Prostate gland (tissue), 2 donors: ENCODE data around the gene P2RY2.

ENCODE experiments used
- POLR2A ChIP-seq: fragments of 450-650 bp; IDR thresholded peaks from one replicate; pipeline ENCODE4 v1.6.1; 2016; ENCODE audit warnings: antibody characterized with exemption, mild to moderate bottlenecking
- POLR2AphosphoS5 ChIP-seq: sonication (generic); formaldehyde crosslinking; IDR thresholded peaks from one replicate; pipeline ENCODE4 v1.6.1; 2017; ENCODE audit warnings: antibody characterized with exemption
- TF ChIP-seq, protein P1 (sequence below), 4 experiments: fragments of 200-600 bp in 2 of 4; fragments of 450-650 bp in 2 of 4; sonication (generic) in 2 of 4; IDR thresholded peaks; 1 replicate in 3 of 4; 2 replicates in 1 of 4; pipeline ENCODE4 v1.5.1; 2016 to 2019; ENCODE audit warnings: antibody characterized with exemption in 4 of 4, mild to moderate bottlenecking in 2 of 4, moderate library complexity in 2 of 4

DNA sequence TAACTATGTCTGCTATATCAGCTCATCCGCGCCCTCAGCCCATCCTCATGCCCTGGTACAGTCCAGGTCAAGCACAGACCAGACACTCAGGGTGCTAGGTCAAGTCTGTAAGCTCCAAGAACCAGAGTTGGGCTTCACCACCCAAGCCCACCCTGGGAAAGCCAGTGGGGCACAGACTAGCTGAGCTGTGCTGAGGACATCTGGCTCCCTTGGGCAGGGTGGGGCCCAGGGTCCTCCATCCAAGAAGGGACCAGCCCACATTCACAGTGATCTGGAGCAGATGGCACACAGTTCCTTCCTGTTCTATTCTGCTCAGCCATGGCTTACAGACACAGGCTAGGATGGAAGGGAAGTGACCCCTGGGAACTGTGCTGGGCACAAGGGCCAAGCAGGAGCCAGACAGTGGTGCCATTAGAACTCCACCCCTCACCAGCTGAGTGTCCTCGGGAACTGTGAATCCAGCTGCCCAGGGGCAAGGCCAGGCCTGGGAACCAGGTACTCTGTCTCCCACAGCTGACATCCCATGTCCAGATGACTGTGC lies 63.2 kb downstream of the P2RY2 start:
- TF ChIP-seq, protein P1, sequence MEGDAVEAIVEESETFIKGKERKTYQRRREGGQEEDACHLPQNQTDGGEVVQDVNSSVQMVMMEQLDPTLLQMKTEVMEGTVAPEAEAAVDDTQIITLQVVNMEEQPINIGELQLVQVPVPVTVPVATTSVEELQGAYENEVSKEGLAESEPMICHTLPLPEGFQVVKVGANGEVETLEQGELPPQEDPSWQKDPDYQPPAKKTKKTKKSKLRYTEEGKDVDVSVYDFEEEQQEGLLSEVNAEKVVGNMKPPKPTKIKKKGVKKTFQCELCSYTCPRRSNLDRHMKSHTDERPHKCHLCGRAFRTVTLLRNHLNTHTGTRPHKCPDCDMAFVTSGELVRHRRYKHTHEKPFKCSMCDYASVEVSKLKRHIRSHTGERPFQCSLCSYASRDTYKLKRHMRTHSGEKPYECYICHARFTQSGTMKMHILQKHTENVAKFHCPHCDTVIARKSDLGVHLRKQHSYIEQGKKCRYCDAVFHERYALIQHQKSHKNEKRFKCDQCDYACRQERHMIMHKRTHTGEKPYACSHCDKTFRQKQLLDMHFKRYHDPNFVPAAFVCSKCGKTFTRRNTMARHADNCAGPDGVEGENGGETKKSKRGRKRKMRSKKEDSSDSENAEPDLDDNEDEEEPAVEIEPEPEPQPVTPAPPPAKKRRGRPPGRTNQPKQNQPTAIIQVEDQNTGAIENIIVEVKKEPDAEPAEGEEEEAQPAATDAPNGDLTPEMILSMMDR (IDR thresholded peaks at IDR 0.05): no peak
- no peak for TF ChIP-seq POLR2A
- no peak for TF ChIP-seq POLR2AphosphoS5
